ENCODE measurements around the gene VAC14.

- TF ChIP-seq CTCF (IDR thresholded peaks at IDR 0.05) (no peak), POLR2AphosphoS5 (IDR thresholded peaks at IDR 0.05) (no peak)
Measured at GRCh38 chr16:70649300-70649699, 151.7 kb downstream of the VAC14 start.

Data from suprapubic skin (tissue), 3 donors.